GM21786 (cell line): ENCODE measurements around the gene CTBP2.

Experiments
- ATAC-seq: cut with Tn5 transposase; IDR thresholded peaks from one replicate; pipeline ENCODE4 v1.9.1; 2021; ENCODE audit not compliant: unreplicated experiment

CTBP2 gene

DNA sequence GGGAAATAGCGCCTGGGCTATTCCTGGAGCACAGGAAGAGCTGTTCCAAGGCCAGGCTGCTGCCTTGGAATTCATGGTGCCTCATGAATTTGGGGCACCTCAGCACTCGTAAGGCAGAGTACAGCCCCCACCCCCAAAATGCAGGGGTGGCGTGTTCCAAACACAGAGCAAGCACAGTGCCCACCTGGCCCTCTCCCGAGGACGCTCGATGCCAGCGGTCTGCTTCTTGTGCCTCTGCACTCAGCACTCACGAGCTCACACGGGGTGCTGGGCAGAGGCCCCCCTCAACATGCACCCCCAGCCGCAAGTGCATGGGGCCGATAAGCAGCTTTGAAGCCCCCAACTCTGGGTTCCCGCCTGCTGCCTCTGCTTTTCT, 158.3 kb downstream of the CTBP2 start:
- ATAC-seq = no peak

DNA sequence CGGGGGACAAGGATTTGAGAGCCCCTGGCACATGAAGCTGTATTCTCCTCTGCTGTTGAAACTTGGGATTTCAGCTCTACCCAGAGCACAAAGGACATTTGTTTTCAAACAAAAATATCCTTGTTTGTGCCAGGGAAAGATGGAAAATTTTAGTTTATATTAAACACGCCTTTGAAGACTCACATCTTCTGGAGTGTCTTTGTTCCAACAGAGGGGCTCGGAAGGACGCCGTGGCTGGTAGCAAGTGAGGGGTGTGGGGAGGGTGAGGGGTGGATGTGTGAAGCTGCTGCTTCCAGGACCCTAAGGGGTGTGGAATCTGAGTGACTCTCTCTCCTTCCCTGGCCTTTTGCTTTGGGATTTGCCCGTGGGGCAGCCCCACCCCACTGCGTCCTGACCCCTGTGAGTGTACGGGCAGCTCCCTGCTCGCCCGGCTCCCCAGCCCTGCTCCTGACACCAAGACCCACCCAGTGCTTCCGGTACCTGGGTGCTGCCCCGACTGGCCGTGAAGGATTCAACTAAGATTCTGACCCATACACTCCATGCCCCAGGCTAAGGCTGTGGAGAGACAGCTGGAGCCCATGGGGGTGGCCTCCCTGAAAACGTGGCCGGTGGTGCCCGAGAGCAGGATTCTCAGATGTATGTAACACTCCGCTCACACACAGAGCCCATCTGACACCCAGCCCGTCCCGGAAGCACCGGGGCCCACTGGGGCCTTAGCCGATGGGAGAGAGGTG, 158.9 kb downstream of the CTBP2 start:
- ATAC-seq = no peak

DNA sequence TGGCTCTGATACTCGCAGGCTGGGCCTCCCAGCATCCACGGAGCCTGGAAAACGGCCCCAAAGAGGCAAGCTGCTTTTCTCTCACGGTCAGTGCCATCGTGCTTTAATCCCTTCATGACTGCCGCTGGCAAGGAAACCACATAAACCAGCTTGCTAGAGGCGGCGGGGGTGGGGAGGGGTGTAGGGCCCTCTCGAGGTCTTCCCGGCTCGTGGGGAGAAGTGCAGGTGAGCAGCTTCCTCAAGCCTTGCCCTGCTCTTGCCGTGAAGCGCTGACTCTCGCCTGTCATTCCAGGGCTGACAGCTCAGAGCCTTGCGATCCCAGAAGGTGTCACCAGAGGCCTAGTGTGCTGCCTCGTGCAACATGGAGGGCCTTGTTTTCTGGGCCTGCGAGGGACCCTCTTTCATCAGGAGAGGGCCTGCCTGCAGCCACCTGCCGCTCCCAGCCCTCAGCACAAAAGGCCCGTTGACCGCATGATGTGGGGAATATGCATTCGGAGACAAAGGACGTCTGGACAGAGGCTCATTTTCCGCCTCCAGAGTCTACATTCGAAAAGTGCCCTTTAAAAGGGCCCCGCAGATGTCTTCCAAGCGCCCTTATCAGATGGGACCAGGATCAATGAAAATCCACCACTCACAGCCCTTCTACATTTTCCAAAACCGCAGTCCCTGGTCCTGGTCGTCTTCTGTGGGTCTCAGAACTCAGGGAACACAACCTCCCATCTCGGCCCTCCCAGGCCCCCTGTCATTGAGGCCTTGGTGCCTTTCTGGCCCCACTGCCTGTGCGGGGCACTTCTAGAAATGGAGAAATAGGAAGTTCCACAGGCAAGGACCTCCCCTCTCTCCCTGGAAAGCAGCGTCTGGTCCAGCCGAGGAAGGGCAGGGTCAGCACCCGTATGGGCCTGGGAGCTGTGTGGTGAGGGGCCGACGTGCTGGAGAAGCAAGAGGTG, 159.7 kb downstream of the CTBP2 start:
- ATAC-seq = no peak

DNA sequence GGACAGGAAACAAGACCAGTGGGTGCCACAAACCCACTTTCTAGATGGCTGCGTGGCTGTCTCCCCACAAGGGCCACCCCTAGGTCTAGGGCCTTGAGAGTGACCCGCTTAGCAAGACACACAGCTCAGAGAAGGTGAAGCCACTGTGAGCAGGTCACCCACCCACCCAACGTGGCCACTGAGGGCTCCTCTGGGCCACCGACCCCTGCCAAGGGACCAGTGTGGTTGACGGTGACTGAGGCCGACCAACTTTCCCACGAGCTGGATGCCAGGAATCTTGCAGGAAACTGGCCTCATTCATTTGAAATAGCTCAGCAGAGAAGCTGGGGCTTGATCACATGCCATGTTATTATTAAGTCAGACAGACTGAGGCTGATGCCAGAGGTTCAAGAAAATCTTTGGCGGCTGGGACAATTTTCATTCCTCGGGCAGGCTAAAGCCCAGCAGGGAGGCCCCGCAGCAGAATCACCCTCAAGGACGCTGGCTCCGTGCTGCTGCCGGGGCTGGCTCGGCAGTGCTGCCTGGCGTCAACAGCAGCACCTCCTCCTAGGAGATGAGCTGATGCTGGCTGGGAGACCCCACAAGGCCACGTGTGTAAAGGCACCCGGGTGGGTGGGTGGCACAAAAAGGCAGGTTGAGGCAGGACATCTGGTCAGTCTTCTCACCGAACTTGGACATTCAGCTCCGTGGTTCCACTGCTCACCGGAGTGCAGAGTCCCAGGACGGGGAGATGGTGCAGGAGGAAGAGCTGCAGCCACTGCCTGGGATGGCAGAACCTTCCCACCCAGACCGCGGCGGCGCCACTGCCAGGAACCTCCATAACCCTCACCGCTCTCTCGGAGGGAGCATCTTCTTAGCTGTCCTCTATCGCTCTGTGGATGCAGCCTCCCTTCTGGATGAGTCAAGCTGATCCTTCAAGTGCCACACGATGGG, 160.7 kb downstream of the CTBP2 start:
- ATAC-seq = no peak

DNA sequence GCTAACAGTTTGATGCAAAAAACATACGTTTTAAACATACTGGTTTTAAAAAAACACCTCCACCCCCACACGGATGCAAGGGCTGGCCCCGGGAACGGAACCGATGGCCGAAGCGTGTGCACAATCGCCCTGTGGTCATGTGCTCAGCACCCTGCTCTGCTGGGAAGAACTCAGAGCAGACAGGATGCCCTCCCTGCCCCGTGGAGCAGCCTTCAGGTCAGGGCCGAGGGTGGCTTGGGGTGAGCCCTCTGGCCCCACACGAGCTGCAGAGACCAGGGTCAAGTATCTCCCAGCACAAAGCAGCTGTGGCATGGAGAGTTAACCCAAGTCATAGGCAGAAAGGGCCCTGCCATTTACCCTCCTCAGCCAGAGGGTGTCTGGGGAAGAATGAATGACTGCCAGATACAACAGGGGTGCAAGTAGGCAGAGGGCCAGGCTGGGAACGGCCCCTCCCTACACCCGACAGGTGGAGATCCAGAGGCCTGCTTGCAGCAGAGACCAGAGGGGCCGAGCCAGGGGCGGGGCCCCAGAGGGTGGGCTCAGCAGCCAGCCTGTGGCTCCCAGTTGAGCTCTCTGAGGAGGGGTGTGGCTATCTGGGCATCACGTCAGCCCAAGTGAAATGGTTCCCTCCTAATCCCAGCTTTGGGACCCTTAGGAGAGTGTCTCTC, 161.6 kb downstream of the CTBP2 start:
- no peak for ATAC-seq

DNA sequence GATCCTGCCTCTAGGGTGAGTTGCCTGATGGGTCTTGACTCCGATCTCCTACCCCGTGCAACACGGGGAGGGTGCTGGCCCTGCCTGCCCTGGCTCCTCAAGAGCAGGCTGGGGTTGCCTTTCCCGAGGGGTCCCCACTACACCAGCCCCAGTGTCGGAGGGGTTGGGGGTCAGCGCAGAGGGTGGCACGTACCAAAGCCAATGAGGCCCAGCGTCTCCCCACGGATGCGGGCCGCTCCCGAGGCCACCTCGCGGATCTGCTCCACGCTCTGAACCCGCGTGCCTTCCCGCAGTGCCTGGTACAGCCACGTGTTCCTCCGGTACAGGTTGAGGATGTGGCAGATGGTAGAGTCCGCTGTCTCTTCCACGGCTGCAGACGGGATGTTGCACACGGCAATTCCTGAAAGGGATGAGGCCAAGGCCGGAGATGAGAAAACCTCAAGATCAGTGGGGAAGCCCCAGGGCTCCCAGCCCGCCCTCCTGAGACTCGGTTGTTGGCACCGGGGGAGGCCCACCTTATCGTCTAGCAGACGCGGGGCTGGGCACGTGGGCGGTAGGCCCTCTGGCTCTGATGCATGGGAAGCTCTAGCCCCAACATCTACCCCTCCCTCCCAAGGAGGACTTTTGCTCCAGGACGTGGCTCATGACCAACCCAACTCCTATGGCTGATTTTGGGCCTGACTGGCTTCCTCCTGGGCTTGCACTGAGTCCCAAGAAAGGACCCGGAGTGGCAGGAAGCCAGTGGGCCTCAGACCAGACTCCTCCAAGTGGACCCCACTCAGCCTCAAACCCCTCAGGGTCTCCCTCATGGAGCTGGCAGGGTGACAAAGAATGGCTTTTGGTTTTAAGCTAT, 162.4 kb downstream of the CTBP2 start:
- no peak for ATAC-seq

DNA sequence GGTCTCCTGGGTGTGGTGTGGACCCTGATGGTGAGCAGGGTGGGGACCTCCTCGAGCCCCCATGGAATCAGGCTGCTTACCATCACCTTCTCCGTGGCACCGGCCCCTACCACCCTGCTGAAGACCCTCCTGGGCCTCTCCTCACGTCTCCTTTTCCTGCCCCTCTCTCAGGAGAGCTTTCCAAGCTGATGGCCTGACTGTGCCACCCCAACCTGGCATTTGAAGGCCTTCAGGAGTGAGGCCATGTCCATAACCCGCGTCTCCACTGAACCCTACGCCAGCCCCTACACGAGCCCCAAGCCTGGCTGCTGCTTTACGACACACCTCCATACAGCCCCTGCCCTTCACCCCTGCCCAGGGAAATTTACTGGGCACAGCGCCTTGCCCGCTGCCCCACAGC, 163.1 kb downstream of the CTBP2 start:
- ATAC-seq = no peak

DNA sequence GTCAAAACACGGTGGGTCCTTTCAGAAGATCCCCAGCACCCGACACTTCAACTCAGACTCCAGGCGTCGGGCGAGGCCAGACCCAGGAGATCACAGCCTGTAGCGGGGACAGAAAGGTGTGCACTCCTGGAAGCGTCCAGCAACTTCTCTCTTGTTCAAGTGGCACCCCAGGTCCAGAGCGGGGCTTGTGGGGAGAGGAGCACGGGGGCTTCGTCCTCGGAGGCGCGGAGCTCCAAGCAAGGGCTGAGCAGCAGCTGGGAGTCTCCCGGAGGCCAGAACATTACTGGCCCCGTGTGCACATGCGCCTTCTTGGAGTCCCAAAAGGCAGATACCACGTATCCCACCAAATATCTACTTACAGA, 163.5 kb downstream of the CTBP2 start:
- ATAC-seq = no peak

DNA sequence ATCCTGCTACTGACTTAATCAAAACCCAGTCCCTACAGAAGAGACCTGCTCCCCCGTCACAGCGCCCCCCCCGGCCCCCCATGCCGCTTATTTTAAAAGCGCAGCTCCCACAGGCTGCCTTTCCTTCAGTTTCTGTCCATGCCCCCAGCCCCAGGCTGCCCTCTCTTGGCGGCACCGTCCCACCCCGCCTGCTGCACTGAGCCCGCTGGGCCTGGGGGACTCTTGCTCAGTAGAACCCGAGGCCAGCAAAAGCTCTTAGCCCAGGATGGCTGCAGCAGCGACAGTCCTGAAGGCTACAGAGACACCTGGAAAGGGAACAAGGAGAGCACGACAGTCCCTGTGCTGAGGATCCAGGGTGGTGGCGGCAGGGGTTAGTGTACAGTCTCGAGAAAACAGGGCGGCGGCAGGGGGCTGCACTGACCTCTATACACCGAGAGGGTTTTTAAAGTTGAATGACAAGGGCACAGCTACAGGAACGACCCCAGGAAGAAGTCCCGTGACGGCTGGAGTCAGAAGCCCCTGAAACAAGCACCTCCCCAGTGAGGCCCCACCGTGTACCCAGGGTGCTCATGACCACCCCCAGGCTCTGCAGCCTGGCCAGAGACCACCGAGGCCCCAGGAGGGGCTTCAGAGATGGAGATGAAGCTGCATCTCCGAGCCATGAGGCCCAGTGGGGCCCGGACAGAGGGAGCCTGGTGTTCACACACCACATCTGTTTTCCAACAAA, 164.1 kb downstream of the CTBP2 start:
- ATAC-seq = no peak

DNA sequence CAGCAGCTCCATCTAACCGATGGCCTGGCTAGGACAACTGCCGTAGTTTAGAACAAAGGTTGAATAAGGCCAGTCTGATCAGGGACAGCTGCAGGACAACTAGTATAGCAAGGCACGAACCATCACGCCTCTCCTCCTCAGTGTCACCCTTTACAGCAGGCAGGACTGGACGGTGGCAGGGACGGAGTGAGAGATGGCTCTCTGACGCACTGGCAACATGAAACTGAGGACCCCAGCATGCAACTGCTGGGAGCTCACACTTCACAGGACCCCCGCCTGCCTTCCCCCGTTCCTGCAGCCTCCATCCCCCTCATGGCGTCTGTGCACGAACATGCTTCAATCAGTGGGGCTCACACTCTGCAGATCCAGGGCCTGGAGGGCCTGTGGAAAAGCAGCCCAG, 164.8 kb downstream of the CTBP2 start:
- no peak for ATAC-seq

DNA sequence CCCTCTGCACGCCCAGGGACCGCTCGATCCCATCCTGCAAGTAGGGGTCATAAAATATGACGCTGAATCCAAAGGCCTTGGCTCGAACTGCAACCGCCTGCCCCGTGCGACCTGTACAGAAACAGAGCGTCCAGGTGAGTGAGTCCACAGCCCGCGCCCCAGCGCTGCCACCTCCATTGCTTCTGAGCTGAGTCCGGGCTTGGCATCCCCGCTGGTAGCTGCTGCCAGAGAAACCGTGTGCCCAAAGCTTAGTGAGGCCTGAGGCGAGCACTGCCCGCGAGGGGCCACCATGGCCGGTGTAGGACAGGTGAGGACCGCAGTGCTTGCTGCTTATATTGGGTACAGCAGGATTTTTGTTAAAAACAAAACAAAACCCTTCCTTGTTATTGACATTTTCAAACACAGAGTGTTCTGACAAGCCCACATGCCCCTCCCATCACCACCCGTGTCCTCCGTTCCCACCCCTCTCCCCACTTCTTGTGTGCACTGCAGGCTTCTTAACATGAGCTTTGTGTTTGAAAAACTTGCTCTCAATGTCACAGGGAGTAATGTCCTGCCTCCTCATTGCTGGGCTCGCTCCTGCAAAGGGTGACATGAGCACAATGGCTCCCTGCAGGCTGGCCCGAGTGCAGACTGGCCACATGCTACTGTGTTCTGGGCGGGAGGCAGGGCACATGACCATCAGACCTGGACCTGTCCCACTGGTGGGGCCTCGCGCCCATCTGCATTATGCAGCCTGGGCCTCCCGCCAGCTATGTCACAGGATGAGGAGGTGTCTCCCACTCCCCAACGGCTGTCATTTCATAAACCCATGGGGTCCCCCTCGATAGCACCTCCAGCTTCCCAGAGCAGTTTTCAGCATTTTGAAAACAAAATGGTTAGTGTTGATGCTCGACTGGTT, 165.5 kb downstream of the CTBP2 start:
- no peak for ATAC-seq

DNA sequence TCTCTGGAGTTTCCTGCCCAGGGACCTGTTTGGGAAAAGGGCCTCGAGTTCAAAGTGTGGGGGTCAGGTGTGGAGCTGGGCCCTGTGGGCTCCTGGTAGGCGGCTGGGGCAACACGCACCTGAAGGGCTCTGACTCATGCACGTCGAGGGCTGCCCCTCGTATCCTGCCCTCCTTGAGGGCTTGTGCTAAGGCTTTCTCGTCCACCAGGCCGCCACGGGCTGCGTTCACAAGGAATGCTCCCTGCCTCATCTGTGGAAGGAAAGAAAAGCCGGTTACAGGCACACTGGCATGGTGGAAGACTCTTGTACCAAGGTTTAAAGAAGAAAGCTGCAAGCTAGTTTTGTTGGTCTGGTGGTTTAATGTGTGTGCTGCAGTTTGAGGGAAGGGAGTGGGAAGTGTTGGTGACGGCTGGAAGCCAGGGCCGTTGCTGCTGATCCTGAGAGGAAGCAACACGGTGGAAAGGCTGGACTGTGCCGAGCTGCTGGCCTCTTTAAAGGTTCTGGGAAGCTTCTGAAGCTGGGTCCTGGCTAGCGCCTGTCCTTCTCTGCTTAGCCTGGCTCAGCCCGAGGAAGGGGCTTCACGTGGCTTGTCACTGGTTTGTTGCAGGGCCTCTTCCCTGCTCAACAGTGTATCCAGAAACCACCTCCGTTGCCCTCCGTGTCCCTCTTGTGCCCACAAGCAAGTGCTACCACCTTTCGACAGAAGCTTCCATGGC, 166.5 kb downstream of the CTBP2 start:
- no peak for ATAC-seq

DNA sequence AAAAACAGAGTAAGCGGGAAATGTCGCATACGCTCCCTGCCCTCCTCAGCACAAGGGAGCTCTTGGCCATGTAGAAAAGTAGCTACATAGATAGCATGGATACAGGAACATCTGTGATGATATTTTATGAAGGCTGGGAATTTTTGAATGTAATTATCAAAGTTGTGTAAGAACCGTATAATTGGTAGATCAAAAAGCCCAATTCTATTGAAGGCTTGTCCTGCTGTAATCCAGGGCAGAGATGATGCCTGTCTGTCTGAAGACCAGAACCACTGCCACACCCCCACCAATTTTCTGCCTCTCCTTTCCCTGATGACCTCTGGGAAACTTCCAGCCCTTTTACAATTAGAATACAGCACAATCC, 167.0 kb downstream of the CTBP2 start:
- no peak for ATAC-seq

DNA sequence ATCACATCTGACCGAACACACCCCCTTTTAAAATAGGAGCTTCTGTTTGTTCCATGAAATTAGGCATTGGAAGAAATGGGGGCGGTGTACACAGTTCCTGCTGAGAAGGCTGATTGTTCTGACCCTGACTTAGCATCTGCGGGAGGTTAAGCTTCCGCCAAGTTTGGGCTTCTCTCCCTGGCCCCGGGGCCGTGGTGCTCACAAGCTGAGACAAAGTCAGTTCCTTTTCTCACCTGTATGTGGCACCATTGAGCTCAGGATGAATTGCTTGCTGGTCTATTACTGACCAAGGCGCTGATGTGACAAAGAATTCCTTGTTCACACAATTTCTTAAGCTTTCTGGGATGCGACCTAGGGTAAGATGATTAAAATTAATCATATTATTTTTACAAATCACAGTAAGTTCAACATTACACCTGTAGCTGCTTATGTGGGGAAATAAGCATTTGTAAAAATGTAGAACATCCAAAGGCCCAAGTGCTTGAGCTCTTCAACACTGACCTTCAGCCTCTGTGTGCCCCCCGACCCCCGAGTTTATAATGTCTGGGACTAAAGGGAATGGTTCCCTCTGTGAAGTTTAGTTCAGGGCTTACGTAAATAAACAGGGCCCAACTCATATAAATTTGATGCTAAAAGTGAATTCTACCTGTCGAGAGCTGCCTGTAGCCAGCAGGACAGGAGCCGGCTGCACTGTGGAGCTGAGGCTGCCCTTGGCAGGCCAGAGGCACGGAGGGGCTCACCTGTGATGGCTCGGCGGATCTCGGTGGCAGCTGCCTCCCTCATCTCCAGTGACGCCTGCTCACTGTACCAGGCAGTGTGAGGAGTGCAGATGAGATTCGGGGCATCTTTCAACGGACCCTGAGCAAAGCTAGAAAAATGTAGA, 167.7 kb downstream of the CTBP2 start:
- ATAC-seq = no peak

DNA sequence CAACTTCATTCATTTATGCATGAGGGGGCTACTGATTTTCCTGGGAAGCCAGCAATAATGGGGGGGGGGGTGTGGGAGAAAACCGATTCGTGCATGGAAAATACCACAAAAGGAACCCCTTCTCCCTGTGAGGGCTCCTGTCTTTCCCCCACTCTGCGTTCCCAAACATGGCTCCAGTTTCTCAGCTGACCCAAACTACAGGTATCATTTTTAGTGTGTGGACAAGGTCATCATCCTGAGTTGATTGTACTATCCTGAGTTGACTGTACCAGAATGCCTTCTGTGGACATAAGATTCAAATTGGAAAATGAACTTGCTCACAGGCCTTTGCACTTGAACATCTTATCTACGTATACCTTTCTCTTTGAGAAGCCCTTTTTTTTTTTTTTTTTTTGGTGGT, 168.5 kb downstream of the CTBP2 start:
- no peak for ATAC-seq
